Measurements from ENCODE around the gene TULP4.

GRCh38 chr6:158332237-158332636, 20.0 kb downstream of the TULP4 start:
- TF ChIP-seq POLR2AphosphoS5 (IDR thresholded peaks at IDR 0.05): no peak
- no peak for TF ChIP-seq POLR2A (IDR thresholded peaks at IDR 0.05)
